ENCODE data around the gene SLC30A10. TPM values are rescaled to one million over a fixed set of nuclear protein-coding genes. Genes with fewer than 3 reads are reported as not detected.

Gene SLC30A10
- polyA plus RNA-seq, 1 experiment, result not detected

- Histone ChIP-seq H3K27me3 (ENCODE audit: control insufficient read depth, insufficient read depth, low read length) (no peaks in the 10 kb centered on the region), H3K4me3 (ENCODE audit: low read depth, low read length) (no peak overlapping the region), H3K36me3 (ENCODE audit: control insufficient read depth, insufficient read depth, low read length) (no peaks in the 10 kb centered on the region)
- no peak for DNase-seq (ENCODE audit: low read depth)
- ChIA-PET POLR2A (no interaction called here), CTCF (interaction anchor here (1.1 kb wide), 1 partner anchor 15 kb away, joined by 3 read pairs; the partner anchor contains the start of gene SLC30A10)
- TF ChIP-seq CTCF (IDR thresholded peaks at IDR 0.05; ENCODE audit: insufficient read depth, low read depth, low read length), result no peak
Observed at GRCh38 chr1:219913005-219913770, 15.2 kb downstream of the SLC30A10 start.

GRCh38 chr1:219910716-219911115 is 17.6 kb downstream of the SLC30A10 start:
- Histone ChIP-seq H3K36me3 (ENCODE audit: control insufficient read depth, insufficient read depth, low read length) (no peaks in the 10 kb centered on the region), H3K27me3 (ENCODE audit: control insufficient read depth, insufficient read depth, low read length) (no peaks in the 10 kb centered on the region), H3K4me3 (ENCODE audit: low read depth, low read length) (no peak overlapping the region)
- DNase-seq (ENCODE audit: low read depth), result no peak
- ChIA-PET CTCF (interaction anchor here (1.5 kb wide), 1 partner anchor 14 kb away, joined by 3 read pairs; no protein-coding TSS in a partner anchor), POLR2A (no interaction called here)
- no peak for TF ChIP-seq CTCF (IDR thresholded peaks at IDR 0.05; ENCODE audit: insufficient read depth, low read depth, low read length)

- CTCF ChIA-PET, result no interaction called here
- H3K4me3 ChIP-seq (ENCODE audit: low read depth, low read length), result no peak overlapping the region
- DNase-seq (ENCODE audit: low read depth), result no peak
- no peaks in the 10 kb centered on the region for H3K36me3 ChIP-seq (ENCODE audit: control insufficient read depth, insufficient read depth, low read length)
- POLR2A ChIA-PET, result no interaction called here
- no peak for TF ChIP-seq CTCF (IDR thresholded peaks at IDR 0.05; ENCODE audit: insufficient read depth, low read depth, low read length)
- no peaks in the 10 kb centered on the region for H3K27me3 ChIP-seq (ENCODE audit: control insufficient read depth, insufficient read depth, low read length)
Observed at GRCh38 chr1:219909476-219909875, 18.9 kb downstream of the SLC30A10 start.

GRCh38 chr1:219908170-219908569 is 20.2 kb downstream of the SLC30A10 start:
- Histone ChIP-seq H3K4me3 (ENCODE audit: low read depth, low read length) (no peak overlapping the region), H3K27me3 (ENCODE audit: control insufficient read depth, insufficient read depth, low read length) (no peaks in the 10 kb centered on the region), H3K36me3 (ENCODE audit: control insufficient read depth, insufficient read depth, low read length) (no peaks in the 10 kb centered on the region)
- no peak for DNase-seq (ENCODE audit: low read depth)
- POLR2A ChIA-PET, result no interaction called here
- CTCF ChIA-PET, result no interaction called here
- no peak for TF ChIP-seq CTCF (IDR thresholded peaks at IDR 0.05; ENCODE audit: insufficient read depth, low read depth, low read length)

- CTCF ChIA-PET, result no interaction called here
- no peak overlapping the region for H3K4me3 ChIP-seq (ENCODE audit: low read depth, low read length)
- H3K36me3 ChIP-seq (ENCODE audit: control insufficient read depth, insufficient read depth, low read length), result no peaks in the 10 kb centered on the region
- no peak for DNase-seq (ENCODE audit: low read depth)
- POLR2A ChIA-PET, result no interaction called here
- H3K27me3 ChIP-seq (ENCODE audit: control insufficient read depth, insufficient read depth, low read length), result no peaks in the 10 kb centered on the region
- no peak for TF ChIP-seq CTCF (IDR thresholded peaks at IDR 0.05; ENCODE audit: insufficient read depth, low read depth, low read length)
Observed at GRCh38 chr1:219907772-219908070, 20.6 kb downstream of the SLC30A10 start.
